HG03097 (cell line): ENCODE data around the gene WASF2.
"Not testable (repeated sequence)": the region's sequence is repeated elsewhere in the genome, so short reads cannot be mapped to it uniquely, and the experiment has no call there.

Experiments
- ATAC-seq: cut with Tn5 transposase; IDR thresholded peaks from one replicate; pipeline ENCODE4 v1.9.1; 2021; ENCODE audit not compliant: unreplicated experiment, low FRiP score

WASF2 gene

GRCh38 chr1:27427816-27428315, 62.1 kb downstream of the WASF2 start:
- ATAC-seq: no peak

DNA sequence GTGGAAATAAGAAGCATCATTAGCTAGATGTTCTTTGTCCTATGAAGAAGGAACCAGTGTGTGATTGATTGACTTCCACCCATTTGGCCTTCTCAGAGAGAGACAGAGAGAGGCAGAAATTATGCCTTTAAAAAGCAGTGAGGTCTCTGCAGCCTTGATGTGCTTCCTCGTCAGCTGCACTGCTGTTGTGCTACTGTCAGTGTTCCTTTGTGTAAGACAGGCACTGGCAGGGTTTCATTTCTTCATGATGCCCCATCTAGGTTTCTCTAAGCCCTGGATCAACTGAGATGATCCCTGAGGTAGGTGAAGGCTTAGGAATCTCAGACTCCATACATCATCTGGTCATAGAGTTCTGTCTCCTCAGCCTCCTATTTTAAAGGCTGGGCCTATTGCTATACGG, 62.6 kb downstream of the WASF2 start:
- ATAC-seq: no peak

- ATAC-seq: no peak
Observed at GRCh38 chr1:27423709-27424108, 66.3 kb downstream of the WASF2 start.

DNA sequence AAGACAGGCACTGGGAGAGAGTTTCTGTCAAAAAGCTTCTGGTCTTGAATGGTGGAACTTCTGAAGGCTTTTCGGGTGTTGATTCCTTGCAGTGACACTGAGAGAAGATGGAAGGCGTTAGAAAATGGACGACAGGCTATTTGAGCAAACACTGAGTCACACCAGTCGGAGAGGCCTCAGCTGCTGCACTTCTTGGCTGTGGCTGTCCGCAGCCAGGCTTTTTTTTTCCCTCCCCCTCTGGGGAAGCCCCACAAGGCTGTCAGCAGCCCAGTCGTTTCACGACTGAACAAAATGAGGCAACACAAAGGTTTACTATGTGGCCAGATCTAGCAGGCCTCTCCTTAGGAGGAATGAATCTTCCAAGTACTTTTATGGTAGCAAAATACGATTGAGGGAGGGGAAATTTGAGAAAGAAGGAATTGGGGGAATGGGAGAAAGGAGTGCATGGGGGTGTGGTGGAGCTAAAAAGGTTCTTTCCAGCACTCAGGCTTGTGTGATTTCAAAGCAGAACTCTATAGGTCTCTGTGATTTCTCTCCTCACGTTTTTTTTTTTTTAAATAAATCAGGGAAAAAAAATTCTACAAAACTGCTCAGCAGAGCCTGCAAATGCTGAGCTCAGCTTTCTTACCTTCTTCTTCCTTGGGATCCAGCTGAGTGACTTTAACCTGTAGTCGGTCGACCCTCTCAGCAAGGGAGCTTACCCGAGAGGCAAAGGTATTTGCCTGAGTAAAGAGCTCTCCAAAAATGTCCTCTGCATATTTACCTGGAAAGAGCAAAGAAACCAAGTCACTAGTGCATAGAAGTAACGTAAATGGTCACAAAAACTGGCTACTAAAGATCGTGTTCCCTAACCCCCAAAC, 71.4 kb downstream of the WASF2 start:
- ATAC-seq: no peak

DNA sequence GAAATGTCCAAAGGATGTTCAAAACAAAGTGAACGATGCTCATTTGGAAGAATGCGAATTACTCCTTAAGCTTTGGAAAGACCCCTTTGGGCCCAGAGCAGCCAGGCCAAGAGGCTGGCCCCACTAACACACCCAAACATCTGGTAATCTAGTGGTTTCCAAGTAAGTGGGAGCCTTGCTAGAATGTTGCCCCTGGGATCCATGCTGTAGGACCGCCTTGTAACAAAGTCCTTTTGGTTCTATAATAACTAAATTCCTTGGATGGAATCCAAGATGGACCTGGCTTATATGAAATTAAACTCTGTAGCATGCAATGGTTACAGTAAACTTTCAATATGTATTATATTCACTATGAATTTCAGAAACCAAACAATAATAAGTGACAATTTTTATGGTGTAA, 72.3 kb downstream of the WASF2 start:
- ATAC-seq: no peak

DNA sequence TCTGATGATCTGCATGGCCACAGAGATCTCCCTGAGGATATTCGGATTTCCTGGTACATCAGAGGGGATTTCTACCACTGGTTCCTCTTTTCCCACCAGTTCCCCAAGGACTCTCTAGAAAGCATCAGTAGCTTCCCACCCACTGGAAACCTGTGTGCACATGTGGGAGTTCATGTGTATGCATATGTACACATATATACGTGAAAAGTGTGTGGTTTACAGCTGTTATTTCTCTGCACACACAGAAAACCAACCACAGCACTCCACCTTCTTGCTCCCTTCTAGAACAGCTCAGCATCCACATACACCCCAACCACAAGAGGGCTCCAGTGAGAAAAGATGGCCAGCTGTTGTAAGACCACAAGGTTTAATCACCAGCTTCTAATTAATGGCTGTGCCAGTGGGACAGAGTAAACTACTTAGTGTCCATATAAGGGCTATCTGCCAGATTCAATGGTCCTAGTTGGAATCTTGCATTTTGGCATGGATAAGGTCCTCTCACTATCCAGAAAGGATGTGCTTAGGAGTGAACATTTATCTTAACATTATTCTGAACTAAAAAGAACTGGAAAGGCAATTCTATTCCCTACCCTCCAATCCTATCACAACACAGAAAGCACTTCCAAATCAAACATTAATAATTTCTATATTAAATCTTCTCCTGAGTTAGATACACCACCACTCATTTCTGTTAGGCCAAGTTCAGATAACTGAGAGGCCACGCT, 73.4 kb downstream of the WASF2 start:
- peak; percentile 41 for ATAC-seq

DNA sequence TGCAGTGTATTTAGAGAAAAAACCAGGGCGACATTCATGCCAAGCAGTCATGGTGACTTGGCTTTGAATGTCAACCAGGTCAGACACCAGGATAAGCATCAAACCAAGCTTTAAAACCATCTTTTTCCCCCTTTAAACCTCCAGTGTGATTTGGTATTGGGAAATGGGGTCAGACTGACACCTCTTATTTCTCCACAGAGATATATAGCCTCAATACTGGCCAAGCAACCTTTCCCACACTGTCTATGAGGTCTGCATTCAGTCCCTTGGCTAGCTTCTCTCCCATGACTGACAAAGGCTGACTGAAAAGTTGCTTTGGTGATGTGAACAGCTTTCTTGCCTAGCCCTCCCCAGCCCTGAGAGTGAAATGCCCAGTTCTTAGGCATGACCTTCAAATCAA, 75.9 kb downstream of the WASF2 start:
- ATAC-seq: no peak

GRCh38 chr1:27413004-27413403, 77.0 kb downstream of the WASF2 start:
- no peak for ATAC-seq

DNA sequence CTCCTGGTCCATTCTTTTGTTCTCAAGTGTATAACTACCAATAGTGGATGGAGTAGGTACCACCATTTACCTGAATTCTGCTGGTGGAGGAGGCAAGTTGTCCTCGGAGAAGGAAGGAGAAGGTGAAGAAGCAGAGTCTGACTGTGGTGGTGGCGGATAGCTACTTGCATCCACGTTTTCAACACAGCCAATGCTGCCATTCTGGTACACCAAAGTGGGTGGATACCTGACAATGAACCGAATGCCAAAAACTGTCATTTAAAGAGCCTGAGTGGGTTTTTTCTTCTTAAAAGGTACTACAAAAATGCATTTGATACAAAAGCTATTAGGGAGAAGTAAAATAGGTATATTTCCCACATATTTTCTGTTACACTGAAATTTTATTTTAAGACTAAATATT, 77.5 kb downstream of the WASF2 start:
- no peak for ATAC-seq

DNA sequence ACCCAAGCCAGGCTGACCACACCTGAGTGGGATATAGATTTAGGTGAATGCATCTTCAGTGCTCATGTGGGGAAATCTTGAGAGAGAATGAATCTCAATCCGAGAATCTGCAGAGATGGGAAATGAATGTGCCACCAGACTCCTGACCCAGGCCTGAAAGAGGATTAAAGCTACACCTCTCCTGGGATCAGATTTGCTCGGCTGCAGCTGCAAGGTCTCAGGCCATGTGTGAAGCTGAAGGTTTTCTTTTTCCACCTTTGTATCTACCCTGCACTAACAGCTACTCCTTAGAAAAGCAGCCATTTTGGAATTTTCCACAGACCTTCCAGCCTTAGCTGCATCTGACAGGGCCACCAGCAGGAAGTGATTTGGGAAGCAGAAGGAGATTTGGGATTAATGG, 79.3 kb downstream of the WASF2 start:
- no peak for ATAC-seq

GRCh38 chr1:27409669-27410068, 80.3 kb downstream of the WASF2 start:
- ATAC-seq: no peak

DNA sequence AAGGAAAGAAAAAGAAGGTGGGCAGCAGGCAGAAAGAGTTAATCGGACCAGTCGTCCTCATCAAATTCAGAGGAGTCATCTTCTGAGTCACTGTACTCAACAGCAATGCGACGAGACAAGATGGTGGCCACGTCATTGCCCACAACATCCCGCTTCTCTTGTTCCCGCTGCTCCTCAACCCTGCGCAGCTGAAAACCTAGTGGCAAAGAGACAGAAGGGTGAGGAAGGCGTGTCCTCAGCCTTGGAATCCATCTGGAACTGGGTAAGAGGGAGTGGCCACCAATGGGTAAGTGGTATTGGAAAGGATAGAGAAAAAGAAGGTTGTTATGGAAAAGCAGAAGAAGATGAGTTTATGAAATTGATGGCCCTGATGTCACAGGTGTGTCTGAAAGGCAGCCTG, 81.8 kb downstream of the WASF2 start:
- no peak for ATAC-seq

GRCh38 chr1:27406791-27407190, 83.2 kb downstream of the WASF2 start:
- ATAC-seq: not testable (repeated sequence)

GRCh38 chr1:27406362-27406680, 83.6 kb downstream of the WASF2 start:
- ATAC-seq: no peak

GRCh38 chr1:27405598-27406361, 84.2 kb downstream of the WASF2 start:
- not testable (repeated sequence) for ATAC-seq

DNA sequence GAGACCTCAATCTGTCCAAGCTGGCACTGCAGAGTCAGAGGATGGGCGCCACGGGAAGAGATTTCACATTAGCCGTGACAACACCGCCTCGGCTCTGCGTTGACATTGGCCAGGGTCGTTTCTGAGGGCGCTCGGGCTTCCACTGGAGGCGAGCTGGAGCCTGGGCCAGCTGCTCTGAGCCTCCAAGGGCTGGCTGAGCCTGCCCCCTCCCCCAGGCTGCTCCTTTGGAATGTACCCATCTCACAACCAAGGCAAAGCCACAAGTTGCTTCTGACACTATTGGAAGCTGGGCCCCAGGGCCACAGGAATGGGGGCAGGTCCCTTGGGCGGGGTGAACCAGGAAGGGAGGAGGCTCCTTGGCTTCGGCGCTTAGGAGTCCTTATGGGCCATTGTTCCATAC, 84.9 kb downstream of the WASF2 start:
- ATAC-seq: no peak

GRCh38 chr1:27403931-27404330, 86.0 kb downstream of the WASF2 start:
- no peak for ATAC-seq

DNA sequence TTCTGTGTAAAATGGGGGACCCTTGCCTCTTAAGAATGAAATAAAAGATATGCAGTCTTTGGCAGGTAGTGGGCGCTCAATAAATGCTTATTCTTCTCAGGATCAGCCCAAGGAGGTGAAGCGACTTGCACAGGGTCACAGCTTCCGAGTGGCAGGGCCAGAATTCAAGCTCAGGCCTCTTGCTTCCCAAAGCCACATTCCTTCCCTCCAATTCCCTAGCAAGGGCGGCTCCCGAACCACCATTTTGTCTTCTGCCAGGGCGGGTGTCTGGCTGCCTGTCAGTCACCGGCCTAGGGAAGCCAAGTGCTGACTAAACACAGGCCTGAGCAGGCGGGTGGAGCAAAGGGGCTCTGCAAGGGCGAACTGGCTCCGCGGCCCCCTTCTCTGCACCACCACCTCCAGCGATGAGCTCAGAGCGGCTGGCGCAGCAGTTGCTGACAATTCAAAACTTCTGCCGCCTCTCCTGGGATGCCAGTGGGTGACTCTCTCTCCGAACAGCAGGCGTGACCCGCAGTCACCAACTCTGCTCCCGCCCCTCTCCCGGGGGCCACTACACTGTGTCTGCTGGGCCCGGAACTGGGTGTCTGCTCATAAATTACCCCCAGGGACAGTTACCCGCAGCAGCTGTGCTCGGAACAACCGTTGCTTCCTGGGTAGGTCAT, 86.8 kb downstream of the WASF2 start:
- ATAC-seq: no peak

DNA sequence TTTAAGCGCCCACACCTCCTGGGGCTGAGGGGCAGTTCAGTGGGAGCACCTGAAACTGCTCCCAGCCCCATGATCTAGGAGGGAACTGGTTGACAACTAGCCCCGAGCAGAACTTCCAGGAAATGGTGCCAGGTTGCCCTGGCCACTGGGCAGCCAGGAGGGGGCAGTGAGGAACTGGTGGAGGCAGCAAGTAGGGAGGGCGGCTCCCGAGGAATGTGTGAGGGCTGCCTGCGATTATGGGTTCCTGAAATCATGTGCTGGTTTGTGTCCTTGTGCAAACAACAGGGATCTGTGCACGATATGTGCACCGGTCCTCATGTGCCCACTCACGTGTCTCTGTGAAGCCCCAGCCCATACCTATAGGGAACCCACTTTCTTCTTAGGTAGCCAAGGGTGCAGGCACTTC, 87.6 kb downstream of the WASF2 start:
- ATAC-seq: no peak

- no peak for ATAC-seq
Observed at GRCh38 chr1:27400963-27401341, 89.0 kb downstream of the WASF2 start.
